MV-4-11 (cell line): Measurements from ENCODE around the gene COCH.
"Not testable (repeated sequence)": the region's sequence is repeated elsewhere in the genome, so short reads cannot be mapped to it uniquely, and the experiment has no call there.

Experiments
- DNase-seq: peaks from one replicate; lab custom pipeline; 2025; lab: John Stamatoyannopoulos, UW

The COCH gene

DNA sequence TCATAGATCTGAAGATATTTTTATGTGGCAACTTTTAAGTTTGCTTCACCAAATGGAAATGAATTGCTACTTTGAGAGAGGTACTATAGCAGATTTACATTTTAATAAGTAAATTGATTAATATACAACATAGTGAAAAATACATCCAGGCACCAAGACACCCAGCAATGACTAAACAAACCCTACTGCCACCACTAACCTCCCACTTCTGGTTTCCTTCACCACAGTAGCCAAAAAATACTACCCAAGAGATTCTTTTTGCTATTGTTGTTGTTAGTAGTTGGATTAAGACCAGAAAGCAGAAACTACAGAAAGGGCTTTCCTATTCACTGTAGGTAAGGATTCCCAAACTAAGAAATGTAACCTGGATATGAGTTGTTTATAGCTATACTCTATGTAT lies 54.1 kb downstream of the COCH start:
- DNase-seq = peak; percentile 63

DNA sequence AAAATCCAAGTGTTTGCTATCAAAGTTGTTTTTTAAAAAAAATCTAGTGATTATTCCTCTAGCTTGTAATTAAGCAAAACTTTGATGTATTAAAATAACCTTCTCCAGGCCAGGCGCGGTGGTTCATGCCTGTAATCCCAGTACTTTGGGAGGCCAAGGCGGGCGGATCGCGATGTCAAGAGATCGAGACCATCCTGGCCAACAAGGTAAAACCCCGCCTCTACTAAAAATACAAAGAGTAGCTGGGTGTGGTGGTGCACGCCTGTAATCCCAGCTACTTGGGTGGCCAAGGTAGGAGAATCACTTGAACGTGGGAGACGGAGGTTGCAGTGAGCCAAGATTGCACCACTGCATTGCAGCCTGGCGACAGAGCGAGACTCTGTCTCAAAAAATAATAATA lies 59.6 kb downstream of the COCH start:
- DNase-seq = not testable (repeated sequence)

DNA sequence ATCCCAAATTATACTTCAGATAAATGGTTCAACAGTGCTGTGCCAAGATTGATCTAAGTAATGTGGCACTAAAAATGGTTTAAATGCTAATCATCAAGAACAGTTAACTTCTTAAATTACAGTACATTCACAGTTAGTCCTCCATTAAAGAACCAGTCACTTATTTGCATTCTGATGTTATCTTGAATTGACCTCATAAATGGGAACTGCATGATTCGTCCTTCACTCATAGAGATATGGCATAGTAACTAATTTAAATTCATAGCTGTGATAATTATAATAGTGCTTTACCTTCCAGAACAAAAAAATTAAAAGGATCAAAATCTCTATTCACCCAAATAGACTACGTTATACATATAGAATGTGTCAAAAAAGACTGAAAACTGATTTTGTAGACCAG lies 61.1 kb downstream of the COCH start:
- DNase-seq = no peak

DNA sequence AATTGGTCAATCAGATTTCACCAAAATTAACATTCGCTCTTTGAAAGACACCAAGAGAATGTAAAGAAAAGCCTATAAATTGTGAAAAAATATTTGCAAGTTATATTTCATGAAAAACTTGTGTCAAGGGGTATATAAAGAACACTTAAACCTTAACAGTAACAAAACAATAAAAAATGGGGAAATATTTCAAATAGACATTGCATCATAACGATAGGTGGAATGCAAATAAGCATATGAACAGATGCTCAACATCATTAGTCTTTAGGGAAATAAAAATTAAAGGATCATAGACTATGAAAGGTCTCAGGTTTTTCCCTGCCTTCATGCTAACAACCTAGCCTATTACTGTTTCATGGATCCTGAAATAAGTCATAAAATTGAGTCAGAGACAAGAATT lies 64.3 kb downstream of the COCH start:
- DNase-seq = no peak
